GM18907 (cell line): Measurements from ENCODE around the gene APLP1.
A peak's percentile ranks its signal among the peaks of the same experiment; 100 is the strongest.
"Not testable (repeated sequence)": the region's sequence is repeated elsewhere in the genome, so short reads cannot be mapped to it uniquely, and the experiment has no call there.

Experiments
- ATAC-seq: cut with Tn5 transposase; IDR thresholded peaks from one replicate; pipeline ENCODE4 v1.9.1; 2021; ENCODE audit warnings: mild to moderate bottlenecking, moderate library complexity; ENCODE audit not compliant: unreplicated experiment

APLP1 gene

GRCh38 chr19:35903550-35904179 is 35.3 kb downstream of the APLP1 start:
- peak; percentile 50 for ATAC-seq

GRCh38 chr19:35904311-35905068 is 36.1 kb downstream of the APLP1 start:
- no peak for ATAC-seq

GRCh38 chr19:35905178-35905727 is 36.9 kb downstream of the APLP1 start:
- no peak for ATAC-seq

GRCh38 chr19:35907377-35907745 is 39.0 kb downstream of the APLP1 start:
- ATAC-seq, result no peak

- no peak for ATAC-seq
Measured at GRCh38 chr19:35908010-35908441, 39.7 kb downstream of the APLP1 start, which contains the start of gene TYROBP. Gene TYROBP, minus strand, starts transcription at chr19:35908295. Its CDS starts 67 bp downstream, at chr19:35908228.

- peak; percentile 45 for ATAC-seq
Measured at GRCh38 chr19:35908973-35909683, 40.8 kb downstream of the APLP1 start.

- ATAC-seq, result no peak
Measured at GRCh38 chr19:35909684-35910035, 41.3 kb downstream of the APLP1 start.

GRCh38 chr19:35910355-35910754 is 42.0 kb downstream of the APLP1 start:
- not testable (repeated sequence) for ATAC-seq

GRCh38 chr19:35911173-35911572 is 42.8 kb downstream of the APLP1 start:
- no peak for ATAC-seq

GRCh38 chr19:35911790-35912189 is 43.4 kb downstream of the APLP1 start:
- ATAC-seq, result no peak

GRCh38 chr19:35913589-35913988 is 45.2 kb downstream of the APLP1 start:
- no peak for ATAC-seq

GRCh38 chr19:35915443-35915842 is 47.1 kb downstream of the APLP1 start:
- no peak for ATAC-seq

GRCh38 chr19:35919306-35919705 is 50.9 kb downstream of the APLP1 start:
- no peak for ATAC-seq

- no peak for ATAC-seq
Measured at GRCh38 chr19:35921012-35921411, 52.6 kb downstream of the APLP1 start.

- no peak for ATAC-seq
Measured at GRCh38 chr19:35925501-35925900, 57.1 kb downstream of the APLP1 start.

GRCh38 chr19:35928507-35928906 is 60.1 kb downstream of the APLP1 start:
- ATAC-seq, result no peak
